WTC11 (cell line): ENCODE measurements around the gene GABRG3.

Experiments used
- ATF3 ChIP-seq: sonication (generic); formaldehyde crosslinking; conservative IDR thresholded peaks from 2 replicates; pipeline ENCODE4 v1.8.1; 2022; ENCODE audit warnings: mild to moderate bottlenecking, missing genetic modification reagents
- CTCF ChIP-seq: fragments of 200-600 bp; IDR thresholded peaks from 2 replicates; pipeline ENCODE4 v1.8.0; 2022; ENCODE audit warnings: antibody characterized with exemption
- ESRRA ChIP-seq: sonication (generic); formaldehyde crosslinking; IDR thresholded peaks from 2 replicates; pipeline ENCODE4 v1.8.1; 2022; ENCODE audit warnings: mild to moderate bottlenecking, missing genetic modification reagents, borderline replicate concordance
- HMGXB4 ChIP-seq: sonication (generic); formaldehyde crosslinking; IDR thresholded peaks from 2 replicates; pipeline ENCODE4 v1.8.1; 2023; ENCODE audit warnings: mild to moderate bottlenecking, moderate library complexity, missing genetic modification reagents
- JUN ChIP-seq: sonication (generic); formaldehyde crosslinking; IDR thresholded peaks from 2 replicates; pipeline ENCODE4 v1.8.0; 2023; ENCODE audit warnings: mild to moderate bottlenecking, missing genetic modification reagents
- PREB ChIP-seq: sonication (generic); formaldehyde crosslinking; IDR thresholded peaks from 2 replicates; pipeline ENCODE4 v1.8.1; 2022; ENCODE audit warnings: mild to moderate bottlenecking, missing genetic modification reagents, moderate library complexity, borderline replicate concordance
- STAT6 ChIP-seq: sonication (generic); formaldehyde crosslinking; conservative IDR thresholded peaks from 2 replicates; pipeline ENCODE4 v1.8.1; 2023; ENCODE audit warnings: mild to moderate bottlenecking, low read depth, missing genetic modification reagents, moderate library complexity
- TP53 ChIP-seq: sonication (generic); formaldehyde crosslinking; IDR thresholded peaks from 2 replicates; pipeline ENCODE4 v1.8.1; 2023; ENCODE audit warnings: mild to moderate bottlenecking, missing genetic modification reagents
- ZNF219 ChIP-seq: sonication (generic); formaldehyde crosslinking; IDR thresholded peaks from 2 replicates; pipeline ENCODE4 v1.8.0; 2023; ENCODE audit warnings: missing genetic modification reagents, mild to moderate bottlenecking, borderline replicate concordance
- ZSCAN18 ChIP-seq: fragments of 250-450 bp; sonication (Bioruptor Pico); IDR thresholded peaks from 2 replicates; pipeline ENCODE4 v2.1.2; 2022; ENCODE audit warnings: mild to moderate bottlenecking, moderate library complexity

GRCh38 chr15:27121672-27122071 is 150.7 kb downstream of the GABRG3 start:
- no peak for TF ChIP-seq CTCF
- TF ChIP-seq TP53 (CRISPR knock-in tag): no peak
- TF ChIP-seq STAT6 (CRISPR knock-in tag): no peak
- TF ChIP-seq JUN (CRISPR knock-in tag): no peak
- no peak for TF ChIP-seq ATF3
- no peak for TF ChIP-seq ZNF219 (CRISPR knock-in tag)
- TF ChIP-seq ESRRA (CRISPR knock-in tag): no peak
- no peak for TF ChIP-seq PREB (CRISPR knock-in tag)
- no peak for TF ChIP-seq ZSCAN18
- no peak for TF ChIP-seq HMGXB4
